ENCODE results near the gene MAN2A1.

The MAN2A1 gene

DNA sequence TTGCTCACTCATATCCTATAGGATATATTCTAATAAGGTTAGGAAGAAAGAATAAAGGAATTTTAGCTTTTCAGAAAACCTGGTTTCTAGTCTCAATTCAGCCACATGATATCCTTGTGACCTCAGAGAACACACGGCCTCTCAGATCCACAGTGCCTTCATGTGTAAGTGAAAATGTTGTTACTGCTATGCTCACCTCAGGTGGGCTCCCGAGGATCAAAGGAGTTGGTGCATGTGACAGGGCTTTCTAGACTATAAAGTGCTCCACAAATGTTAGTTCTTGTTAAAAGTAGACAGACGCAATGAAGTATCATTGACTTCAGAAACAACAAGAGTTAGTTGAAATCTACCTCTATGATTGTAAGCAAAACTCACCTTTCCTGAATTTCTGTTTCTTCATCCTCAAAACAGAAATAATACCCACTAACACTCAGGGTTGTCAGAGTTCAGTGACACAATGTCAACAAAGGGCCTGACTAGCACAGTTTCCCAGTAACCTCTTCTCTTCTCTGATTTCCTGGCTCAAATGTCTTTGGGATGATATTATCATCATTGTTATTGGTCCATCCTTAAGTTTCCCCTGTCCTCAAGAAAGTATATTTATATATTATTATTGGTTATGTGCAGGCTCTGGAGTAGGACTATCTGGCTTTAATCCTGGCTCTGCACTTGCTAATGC lies 36.0 kb upstream of the MAN2A1 start:
- TF ChIP-seq POU2F2 (IDR thresholded peaks at IDR 0.05; ENCODE audit: low read depth, low read length) (no peak), PAX5 (IDR thresholded peaks at IDR 0.05; ENCODE audit: insufficient read depth, low read length, severe bottlenecking) (no peak), SPI1 (IDR thresholded peaks at IDR 0.05; ENCODE audit: low read depth, low read length) (no peak), TAF1 (IDR thresholded peaks at IDR 0.05; ENCODE audit: low read depth, low read length) (no peak), POLR2AphosphoS5 (IDR thresholded peaks at IDR 0.05; ENCODE audit: low read depth, low read length) (no peak), POLR2A (IDR thresholded peaks at IDR 0.05; ENCODE audit: low read depth, low read length) (no peak)
- FAIRE-seq (no peak), DNase-seq (ENCODE audit: insufficient read length, low spot score) (no peak)

DNA sequence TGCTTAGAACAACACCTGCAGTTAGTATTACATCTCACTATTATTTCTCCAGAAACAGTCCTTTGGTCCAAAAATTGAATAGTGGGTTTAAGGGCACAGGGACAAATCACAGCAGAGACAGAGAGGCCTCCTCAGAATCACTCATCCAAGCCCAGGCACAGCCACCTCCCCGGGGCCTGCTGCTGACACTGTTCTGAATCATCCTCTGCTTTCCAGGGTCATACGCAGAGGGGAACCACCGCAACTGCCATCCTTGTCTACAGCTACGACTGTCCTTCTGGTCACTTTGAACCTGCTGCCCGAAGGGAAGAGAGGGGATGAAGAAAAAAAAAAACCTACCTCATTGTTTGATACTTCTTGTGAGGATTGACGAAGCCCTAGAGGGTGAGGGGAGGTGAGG lies 35.3 kb upstream of the MAN2A1 start:
- DNase-seq (ENCODE audit: insufficient read length, low spot score), result no peak
- FAIRE-seq, result no peak
- TF ChIP-seq POLR2AphosphoS5 (IDR thresholded peaks at IDR 0.05; ENCODE audit: low read depth, low read length), result no peak
- no peak for TF ChIP-seq SPI1 (IDR thresholded peaks at IDR 0.05; ENCODE audit: low read depth, low read length)
- TF ChIP-seq PAX5 (IDR thresholded peaks at IDR 0.05; ENCODE audit: insufficient read depth, low read length, severe bottlenecking), result no peak
- TF ChIP-seq TAF1 (IDR thresholded peaks at IDR 0.05; ENCODE audit: low read depth, low read length), result no peak
- no peak for TF ChIP-seq POLR2A (IDR thresholded peaks at IDR 0.05; ENCODE audit: low read depth, low read length)
- no peak for TF ChIP-seq POU2F2 (IDR thresholded peaks at IDR 0.05; ENCODE audit: low read depth, low read length)

- DNase-seq (ENCODE audit: insufficient read length, low spot score) (no peak), FAIRE-seq (no peak)
- TF ChIP-seq PAX5 (IDR thresholded peaks at IDR 0.05; ENCODE audit: insufficient read depth, low read length, severe bottlenecking) (no peak), POU2F2 (IDR thresholded peaks at IDR 0.05; ENCODE audit: low read depth, low read length) (no peak), TAF1 (IDR thresholded peaks at IDR 0.05; ENCODE audit: low read depth, low read length) (no peak), POLR2AphosphoS5 (IDR thresholded peaks at IDR 0.05; ENCODE audit: low read depth, low read length) (no peak), SPI1 (IDR thresholded peaks at IDR 0.05; ENCODE audit: low read depth, low read length) (no peak), POLR2A (IDR thresholded peaks at IDR 0.05; ENCODE audit: low read depth, low read length) (no peak)
These were observed 33.9 kb upstream of the MAN2A1 start for GRCh38 chr5:109655841-109656240.

DNA sequence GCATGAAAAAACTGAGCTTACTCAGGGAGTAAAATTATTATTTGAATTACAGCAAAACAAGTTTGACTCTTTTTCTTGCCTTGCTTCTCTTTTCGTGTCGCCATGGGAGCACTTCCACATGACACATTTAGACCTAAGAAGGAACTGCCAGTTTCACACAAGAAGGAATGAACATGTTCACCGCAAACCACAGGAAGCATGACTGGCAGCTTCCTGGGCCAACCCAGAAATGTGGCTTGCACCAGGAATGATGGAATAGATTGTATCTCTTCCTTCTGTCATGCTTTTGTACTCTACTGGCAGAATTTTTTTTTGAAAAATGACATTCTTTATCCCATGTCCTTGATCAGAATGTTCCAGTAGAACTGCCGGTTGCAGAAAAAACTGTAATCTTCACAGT lies 32.9 kb upstream of the MAN2A1 start:
- DNase-seq (ENCODE audit: insufficient read length, low spot score), result no peak
- no peak for FAIRE-seq
- no peak for TF ChIP-seq PAX5 (IDR thresholded peaks at IDR 0.05; ENCODE audit: insufficient read depth, low read length, severe bottlenecking)
- TF ChIP-seq SPI1 (IDR thresholded peaks at IDR 0.05; ENCODE audit: low read depth, low read length), result no peak
- no peak for TF ChIP-seq POLR2A (IDR thresholded peaks at IDR 0.05; ENCODE audit: low read depth, low read length)
- TF ChIP-seq TAF1 (IDR thresholded peaks at IDR 0.05; ENCODE audit: low read depth, low read length), result no peak
- TF ChIP-seq POU2F2 (IDR thresholded peaks at IDR 0.05; ENCODE audit: low read depth, low read length), result no peak
- no peak for TF ChIP-seq POLR2AphosphoS5 (IDR thresholded peaks at IDR 0.05; ENCODE audit: low read depth, low read length)

GRCh38 chr5:109659901-109660300 lies 29.8 kb upstream of the MAN2A1 start:
- TF ChIP-seq POU2F2 (IDR thresholded peaks at IDR 0.05; ENCODE audit: low read depth, low read length), result no peak
- no peak for TF ChIP-seq POLR2AphosphoS5 (IDR thresholded peaks at IDR 0.05; ENCODE audit: low read depth, low read length)
- no peak for TF ChIP-seq SPI1 (IDR thresholded peaks at IDR 0.05; ENCODE audit: low read depth, low read length)
- TF ChIP-seq TAF1 (IDR thresholded peaks at IDR 0.05; ENCODE audit: low read depth, low read length), result no peak
- TF ChIP-seq PAX5 (IDR thresholded peaks at IDR 0.05; ENCODE audit: insufficient read depth, low read length, severe bottlenecking), result no peak
- no peak for TF ChIP-seq POLR2A (IDR thresholded peaks at IDR 0.05; ENCODE audit: low read depth, low read length)
- no peak for DNase-seq (ENCODE audit: insufficient read length, low spot score)
- FAIRE-seq, result no peak

- DNase-seq (ENCODE audit: insufficient read length, low spot score), result no peak
- no peak for FAIRE-seq
- TF ChIP-seq POLR2AphosphoS5 (IDR thresholded peaks at IDR 0.05; ENCODE audit: low read depth, low read length), result no peak
- TF ChIP-seq SPI1 (IDR thresholded peaks at IDR 0.05; ENCODE audit: low read depth, low read length), result no peak
- no peak for TF ChIP-seq POLR2A (IDR thresholded peaks at IDR 0.05; ENCODE audit: low read depth, low read length)
- TF ChIP-seq POU2F2 (IDR thresholded peaks at IDR 0.05; ENCODE audit: low read depth, low read length), result no peak
- no peak for TF ChIP-seq TAF1 (IDR thresholded peaks at IDR 0.05; ENCODE audit: low read depth, low read length)
- TF ChIP-seq PAX5 (IDR thresholded peaks at IDR 0.05; ENCODE audit: insufficient read depth, low read length, severe bottlenecking), result no peak
These were observed 29.4 kb upstream of the MAN2A1 start for GRCh38 chr5:109660301-109660700.

- DNase-seq (ENCODE audit: insufficient read length, low spot score) (no peak), FAIRE-seq (no peak)
- TF ChIP-seq POLR2A (IDR thresholded peaks at IDR 0.05; ENCODE audit: low read depth, low read length) (no peak), POLR2AphosphoS5 (IDR thresholded peaks at IDR 0.05; ENCODE audit: low read depth, low read length) (no peak), TAF1 (IDR thresholded peaks at IDR 0.05; ENCODE audit: low read depth, low read length) (no peak), POU2F2 (IDR thresholded peaks at IDR 0.05; ENCODE audit: low read depth, low read length) (no peak), SPI1 (IDR thresholded peaks at IDR 0.05; ENCODE audit: low read depth, low read length) (no peak), PAX5 (IDR thresholded peaks at IDR 0.05; ENCODE audit: insufficient read depth, low read length, severe bottlenecking) (no peak)
These were observed 21.5 kb upstream of the MAN2A1 start for GRCh38 chr5:109668237-109668636.

DNA sequence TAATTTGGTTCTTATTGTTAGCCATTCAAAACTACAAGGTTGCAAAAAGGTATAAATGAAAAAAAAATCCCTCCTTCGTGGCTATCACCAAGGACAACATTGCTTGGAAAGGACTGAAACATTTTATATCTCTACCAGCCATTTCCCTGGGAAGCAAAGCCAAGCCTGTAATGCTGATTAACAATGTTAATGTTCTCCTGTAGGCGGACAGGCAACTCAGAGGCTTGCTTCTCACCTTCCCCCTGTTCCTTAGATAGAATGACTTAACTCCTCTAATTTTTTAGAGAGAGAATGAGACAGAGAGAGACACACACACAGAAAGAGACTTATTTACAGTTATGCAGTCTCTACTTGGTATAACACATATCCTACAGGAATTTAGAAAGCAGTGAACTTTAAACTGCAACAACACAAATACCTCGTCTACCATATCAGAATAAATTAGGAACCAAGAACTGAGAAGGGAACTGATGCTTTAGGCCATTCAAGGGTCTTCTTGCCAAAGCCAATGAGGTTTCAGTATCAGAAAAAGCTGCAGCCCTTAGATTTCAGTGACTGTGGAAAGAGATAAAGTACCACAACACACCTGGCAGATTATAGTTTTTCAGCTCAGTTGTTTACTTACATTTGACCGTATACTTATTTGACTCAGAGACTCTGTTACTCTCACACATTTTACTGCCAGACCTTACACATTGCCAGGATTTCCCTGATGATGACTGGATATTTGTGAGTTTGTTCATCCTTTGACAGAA lies 20.9 kb upstream of the MAN2A1 start:
- TF ChIP-seq POLR2AphosphoS5 (IDR thresholded peaks at IDR 0.05; ENCODE audit: low read depth, low read length), result no peak
- peak; percentile 22; the same call in 1 of the 2 replicates for TF ChIP-seq SPI1 (IDR thresholded peaks at IDR 0.05; ENCODE audit: low read depth, low read length)
- no peak for DNase-seq (ENCODE audit: insufficient read length, low spot score)
- FAIRE-seq, result no peak

- TF ChIP-seq SPI1 (IDR thresholded peaks at IDR 0.05; ENCODE audit: low read depth, low read length) (no peak), PAX5 (IDR thresholded peaks at IDR 0.05; ENCODE audit: insufficient read depth, low read length, severe bottlenecking) (no peak), POLR2A (IDR thresholded peaks at IDR 0.05; ENCODE audit: low read depth, low read length) (no peak), TAF1 (IDR thresholded peaks at IDR 0.05; ENCODE audit: low read depth, low read length) (no peak), POLR2AphosphoS5 (IDR thresholded peaks at IDR 0.05; ENCODE audit: low read depth, low read length) (no peak), POU2F2 (IDR thresholded peaks at IDR 0.05; ENCODE audit: low read depth, low read length) (no peak)
- DNase-seq (ENCODE audit: insufficient read length, low spot score) (no peak), FAIRE-seq (no peak)
These were observed 19.6 kb upstream of the MAN2A1 start for GRCh38 chr5:109669991-109670706.

All from GM12891 (cell line).